H9 (cell line): ENCODE results near the gene TMEM150B. TPM values are rescaled to one million over a fixed set of nuclear protein-coding genes. Genes with fewer than 3 reads are reported as not detected.

Source experiments
- DNase-seq: peaks from one replicate; pipeline ENCODE4 v3.0.0-alpha.2; 2017
- H2AFZ ChIP-seq: one replicate; pipeline ENCODE4 v1.6.1; 2013; ENCODE audit warnings: mild to moderate bottlenecking, low read length, control low read depth, moderate library complexity
- H2AK5ac ChIP-seq: 2 replicates; pipeline ENCODE4 v1.6.1; 2013; ENCODE audit warnings: low read length, control low read depth, mixed read lengths; ENCODE audit not compliant: insufficient read length
- H2BK120ac ChIP-seq: one replicate; pipeline ENCODE4 v1.6.1; 2013; ENCODE audit warnings: low read depth, mild to moderate bottlenecking, low read length, control low read depth, inconsistent platforms; ENCODE audit not compliant: poor library complexity, severe bottlenecking
- H2BK12ac ChIP-seq: 2 replicates; pipeline ENCODE4 v1.6.1; 2013; ENCODE audit warnings: low read length, control low read depth, mixed read lengths, low read depth; ENCODE audit not compliant: insufficient read length
- H2BK15ac ChIP-seq: 2 replicates; pipeline ENCODE4 v1.6.1; 2013; ENCODE audit warnings: low read depth, low read length, control low read depth
- H2BK20ac ChIP-seq: one replicate; pipeline ENCODE4 v1.6.1; 2013; ENCODE audit warnings: low read depth, mild to moderate bottlenecking, low read length, control low read depth, inconsistent platforms; ENCODE audit not compliant: poor library complexity, severe bottlenecking
- H2BK5ac ChIP-seq: 2 replicates; pipeline ENCODE4 v1.6.1; 2013; ENCODE audit warnings: low read length, control low read depth, mixed read lengths; ENCODE audit not compliant: insufficient read length
- H3K14ac ChIP-seq: 2 replicates; pipeline ENCODE4 v1.6.1; 2013; ENCODE audit warnings: low read length, control low read depth; ENCODE audit not compliant: insufficient read depth
- H3K18ac ChIP-seq: 2 replicates; pipeline ENCODE4 v1.6.1; 2013; ENCODE audit warnings: low read depth, mild to moderate bottlenecking, mixed read lengths, low read length, control low read depth; ENCODE audit not compliant: insufficient read length
- H3K23ac ChIP-seq: 2 replicates; pipeline ENCODE4 v1.6.1; 2013; ENCODE audit warnings: low read length, control low read depth, mixed read lengths, low read depth; ENCODE audit not compliant: insufficient read length
- H3K23me2 ChIP-seq: 2 replicates; pipeline ENCODE4 v1.6.1; 2013; ENCODE audit warnings: low read depth, mild to moderate bottlenecking, mixed read lengths, low read length, control low read depth; ENCODE audit not compliant: insufficient read length, poor library complexity, severe bottlenecking
- H3K27ac ChIP-seq: 2 replicates; pipeline ENCODE4 v1.5.1; 2013; ENCODE audit warnings: low read length, control low read depth, mixed read lengths, low read depth; ENCODE audit not compliant: insufficient read length
- H3K27me3 ChIP-seq: 2 replicates; pipeline ENCODE4 v1.6.1; 2013; ENCODE audit warnings: low read length, control low read depth, inconsistent platforms; ENCODE audit not compliant: insufficient read depth
- H3K4ac ChIP-seq: 2 replicates; pipeline ENCODE4 v1.6.1; 2013; ENCODE audit warnings: low read depth, mild to moderate bottlenecking, control low read depth, inconsistent platforms, low read length, moderate library complexity
- H3K4me1 ChIP-seq: 2 replicates; pipeline ENCODE4 v1.6.1; 2013; ENCODE audit warnings: low read length, control low read depth, inconsistent platforms; ENCODE audit not compliant: insufficient read depth
- H3K4me2 ChIP-seq: 2 replicates; pipeline ENCODE4 v1.6.1; 2013; ENCODE audit warnings: low read length, control low read depth, mixed read lengths; ENCODE audit not compliant: insufficient read length, insufficient read depth
- H3K56ac ChIP-seq: 2 replicates; pipeline ENCODE4 v1.6.1; 2013; ENCODE audit warnings: low read depth, mild to moderate bottlenecking, mixed read lengths, low read length, control low read depth; ENCODE audit not compliant: insufficient read length
- H3K79me1 ChIP-seq: 2 replicates; pipeline ENCODE4 v1.6.1; 2013; ENCODE audit warnings: low read depth, mild to moderate bottlenecking, moderate library complexity, low read length, control low read depth, inconsistent platforms; ENCODE audit not compliant: insufficient read depth, poor library complexity, severe bottlenecking
- H3K79me2 ChIP-seq: 2 replicates; pipeline ENCODE4 v1.6.1; 2013; ENCODE audit warnings: low read length, control low read depth, inconsistent platforms; ENCODE audit not compliant: insufficient read depth
- H3K9ac ChIP-seq: 2 replicates; pipeline ENCODE4 v1.6.1; 2013; ENCODE audit warnings: low read length, control low read depth, mixed read lengths; ENCODE audit not compliant: insufficient read length; ENCODE audit errors: extremely low read depth
- H3K9me3 ChIP-seq: one replicate; pipeline ENCODE4 v1.6.1; 2013; ENCODE audit warnings: low read depth, low read length, inconsistent platforms; ENCODE audit not compliant: control insufficient read depth
- H3T11ph ChIP-seq: one replicate; pipeline ENCODE4 v1.6.1; 2013; ENCODE audit warnings: mild to moderate bottlenecking, low read length, control low read depth, inconsistent platforms
- H4K20me1 ChIP-seq: one replicate; pipeline ENCODE4 v1.6.1; 2013; ENCODE audit not compliant: control insufficient read depth, insufficient read length, insufficient read depth
- H4K5ac ChIP-seq: 2 replicates; pipeline ENCODE4 v1.6.1; 2013; ENCODE audit warnings: low read depth, mild to moderate bottlenecking, mixed read lengths, low read length, control low read depth; ENCODE audit not compliant: insufficient read length
- H4K8ac ChIP-seq: replicated peaks from 2 replicates; pipeline ENCODE4 v1.6.1; 2013; ENCODE audit warnings: low read length, control low read depth, mixed read lengths, low read depth; ENCODE audit not compliant: insufficient read length
- H4K91ac ChIP-seq: 2 replicates; pipeline ENCODE4 v1.6.1; 2013; ENCODE audit warnings: low read depth, mild to moderate bottlenecking, moderate library complexity, mixed read lengths, low read length, control low read depth; ENCODE audit not compliant: insufficient read length
- H3K27ac Mint-ChIP-seq, 3 experiments: 2 replicates in 2 of 3; 3 replicates in 1 of 3; pipeline ENCODE4 v1.8.0; 2020 to 2021; ENCODE audit warnings: mixed read lengths in 3 of 3, mild to moderate bottlenecking in 1 of 3, moderate library complexity in 1 of 3
- H3K27me3 Mint-ChIP-seq: 2 replicates; pipeline ENCODE4 v1.8.0; 2021; ENCODE audit warnings: low read depth, mild to moderate bottlenecking, moderate library complexity, mixed read lengths
- H3K36me3 Mint-ChIP-seq, 3 experiments: 2 replicates in 2 of 3; 3 replicates in 1 of 3; pipeline ENCODE4 v1.8.0; 2020 to 2021; ENCODE audit warnings: low read depth in 3 of 3, mixed read lengths in 3 of 3; ENCODE audit not compliant: insufficient read depth in 1 of 3
- H3K4me1 Mint-ChIP-seq, 2 experiments: 2 replicates each; pipeline ENCODE4 v1.8.0; 2020; ENCODE audit warnings: mixed read lengths in 2 of 2
- H3K4me3 Mint-ChIP-seq, 2 experiments: 2 replicates in 1 of 2; 3 replicates in 1 of 2; pipeline ENCODE4 v1.8.0; 2020 to 2021; ENCODE audit warnings: mild to moderate bottlenecking in 2 of 2, mixed read lengths in 2 of 2, moderate library complexity in 1 of 2
- H3K9me3 Mint-ChIP-seq, 2 experiments: 2 replicates in 1 of 2; 3 replicates in 1 of 2; pipeline ENCODE4 v1.8.0; 2020; ENCODE audit warnings: mild to moderate bottlenecking in 2 of 2, mixed read lengths in 2 of 2, moderate library complexity in 1 of 2
- WGBS: extraction: QIAGEN DNeasy Blood & Tissue Kit; methylation state at CpG from one replicate; pipeline ENCODE4 v1.1.7; 2013; ENCODE audit warnings: missing lambda C conversion rate, low lambda C conversion rate, mixed read lengths; ENCODE audit not compliant: insufficient read length; ENCODE audit errors: extremely low coverage; 5-methylcytosine and 5-hydroxymethylcytosine counted together
- total RNA-seq: library from RNA; stranded (reverse); gene quantifications from 2 replicates; pipeline ENCODE4 v1.2.1, GENCODE V29; 2021
- TF ChIP-seq, protein P1 (sequence below): fragments of 200-600 bp; sonication (generic); conservative IDR thresholded peaks from 3 replicates; pipeline ENCODE4 v1.8.0; 2021; ENCODE audit warnings: antibody characterized with exemption, mild to moderate bottlenecking

TMEM150B gene
- total RNA-seq, 1 experiment from 2014 or later = 0.63 TPM

DNA sequence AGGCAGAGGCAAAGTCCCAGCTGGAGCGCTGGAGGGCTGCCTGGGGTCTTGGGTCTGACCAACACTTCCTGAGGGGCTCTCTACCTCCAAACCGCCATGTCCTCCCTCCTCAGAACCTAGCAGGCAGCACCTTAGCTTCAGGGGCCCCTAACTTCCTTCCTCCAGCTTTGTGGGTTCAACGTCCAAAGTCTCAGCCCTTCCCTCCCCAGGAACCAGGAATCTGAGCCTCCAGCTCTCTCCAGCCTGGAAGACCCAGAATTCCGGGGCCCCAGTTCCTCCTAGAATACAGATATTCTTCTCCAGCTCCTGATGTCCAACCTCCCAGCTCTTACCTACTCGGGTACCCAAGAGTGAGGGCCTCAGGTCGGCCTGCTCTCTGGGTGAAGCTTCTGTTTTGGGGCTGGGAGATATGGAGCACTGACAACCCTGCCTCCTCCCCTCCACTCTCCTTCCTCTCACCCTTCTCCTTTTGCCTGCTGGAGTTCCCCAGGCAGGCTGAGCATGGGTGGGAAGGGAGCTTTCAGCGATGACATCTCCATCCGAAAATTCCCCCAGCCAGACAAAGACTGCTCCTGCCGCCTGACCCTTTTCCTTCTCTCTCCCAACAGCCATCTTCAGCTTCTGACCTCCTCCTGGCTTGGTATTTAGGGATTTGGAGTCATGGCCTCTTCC is 3.5 kb downstream of the TMEM150B start:
- H4K5ac ChIP-seq = no peak overlapping the region
- H3K4ac ChIP-seq = no peak overlapping the region
- Mint-ChIP-seq H3K4me3 (no peak overlapping the region; a peak in 1 of 5 replicates), H3K9me3 (no peaks in the 10 kb centered on the region; a peak in 1 of 5 replicates), H3K27me3 (peaks cover 23% of the 10 kb centered on the region), H3K27ac (no peak overlapping the region), H3K36me3 (no peaks in the 10 kb centered on the region), H3K4me1 (peaks cover 21 to 36% of the 10 kb centered on the region in 2 experiments)
- no peak overlapping the region for H3K18ac ChIP-seq
- H4K20me1 ChIP-seq = no peaks in the 10 kb centered on the region
- H3K9me3 ChIP-seq = no peaks in the 10 kb centered on the region
- H2BK12ac ChIP-seq = no peak overlapping the region
- H4K8ac ChIP-seq = no peak overlapping the region
- H2BK120ac ChIP-seq = no peak overlapping the region
- H3K79me2 ChIP-seq = no peaks in the 10 kb centered on the region
- H4K91ac ChIP-seq = no peak overlapping the region
- no peak overlapping the region for H3K23ac ChIP-seq
- no peak overlapping the region for H2BK5ac ChIP-seq
- H3K27me3 ChIP-seq = no peaks in the 10 kb centered on the region; the same call in 1 of the 2 replicates
- DNase-seq = no peak
- no peaks in the 10 kb centered on the region for H3K23me2 ChIP-seq
- TF ChIP-seq, protein P1, sequence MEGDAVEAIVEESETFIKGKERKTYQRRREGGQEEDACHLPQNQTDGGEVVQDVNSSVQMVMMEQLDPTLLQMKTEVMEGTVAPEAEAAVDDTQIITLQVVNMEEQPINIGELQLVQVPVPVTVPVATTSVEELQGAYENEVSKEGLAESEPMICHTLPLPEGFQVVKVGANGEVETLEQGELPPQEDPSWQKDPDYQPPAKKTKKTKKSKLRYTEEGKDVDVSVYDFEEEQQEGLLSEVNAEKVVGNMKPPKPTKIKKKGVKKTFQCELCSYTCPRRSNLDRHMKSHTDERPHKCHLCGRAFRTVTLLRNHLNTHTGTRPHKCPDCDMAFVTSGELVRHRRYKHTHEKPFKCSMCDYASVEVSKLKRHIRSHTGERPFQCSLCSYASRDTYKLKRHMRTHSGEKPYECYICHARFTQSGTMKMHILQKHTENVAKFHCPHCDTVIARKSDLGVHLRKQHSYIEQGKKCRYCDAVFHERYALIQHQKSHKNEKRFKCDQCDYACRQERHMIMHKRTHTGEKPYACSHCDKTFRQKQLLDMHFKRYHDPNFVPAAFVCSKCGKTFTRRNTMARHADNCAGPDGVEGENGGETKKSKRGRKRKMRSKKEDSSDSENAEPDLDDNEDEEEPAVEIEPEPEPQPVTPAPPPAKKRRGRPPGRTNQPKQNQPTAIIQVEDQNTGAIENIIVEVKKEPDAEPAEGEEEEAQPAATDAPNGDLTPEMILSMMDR = no peak
- H2AK5ac ChIP-seq = no peak overlapping the region
- H3K9ac ChIP-seq = no peak overlapping the region
- H2AFZ ChIP-seq = no peak overlapping the region
- no peaks in the 10 kb centered on the region for H3K4me1 ChIP-seq
- no peak overlapping the region for H3K4me2 ChIP-seq
- H3K27ac ChIP-seq = no peak overlapping the region
- H3K14ac ChIP-seq = no peak overlapping the region
- no peak overlapping the region for H2BK20ac ChIP-seq
- H3K79me1 ChIP-seq = no peaks in the 10 kb centered on the region
- H3K56ac ChIP-seq = no peak overlapping the region
- no CpG with 5 or more reads among the region's 9 CpGs for WGBS
- H3T11ph ChIP-seq = no peak overlapping the region
- no peak overlapping the region for H2BK15ac ChIP-seq
